ENCODE data around the gene SPATS2.
"Not testable (repeated sequence)": the region's sequence is repeated elsewhere in the genome, so short reads cannot be mapped to it uniquely, and the experiment has no call there.

The SPATS2 gene

GRCh38 chr12:49367381-49368239, at the start of gene SPATS2:
TSS of gene SPATS2 (plus strand) at chr12:49367462. CDS start at chr12:49461013, 93,551 bp downstream.
- DNase-seq: no peak

DNA sequence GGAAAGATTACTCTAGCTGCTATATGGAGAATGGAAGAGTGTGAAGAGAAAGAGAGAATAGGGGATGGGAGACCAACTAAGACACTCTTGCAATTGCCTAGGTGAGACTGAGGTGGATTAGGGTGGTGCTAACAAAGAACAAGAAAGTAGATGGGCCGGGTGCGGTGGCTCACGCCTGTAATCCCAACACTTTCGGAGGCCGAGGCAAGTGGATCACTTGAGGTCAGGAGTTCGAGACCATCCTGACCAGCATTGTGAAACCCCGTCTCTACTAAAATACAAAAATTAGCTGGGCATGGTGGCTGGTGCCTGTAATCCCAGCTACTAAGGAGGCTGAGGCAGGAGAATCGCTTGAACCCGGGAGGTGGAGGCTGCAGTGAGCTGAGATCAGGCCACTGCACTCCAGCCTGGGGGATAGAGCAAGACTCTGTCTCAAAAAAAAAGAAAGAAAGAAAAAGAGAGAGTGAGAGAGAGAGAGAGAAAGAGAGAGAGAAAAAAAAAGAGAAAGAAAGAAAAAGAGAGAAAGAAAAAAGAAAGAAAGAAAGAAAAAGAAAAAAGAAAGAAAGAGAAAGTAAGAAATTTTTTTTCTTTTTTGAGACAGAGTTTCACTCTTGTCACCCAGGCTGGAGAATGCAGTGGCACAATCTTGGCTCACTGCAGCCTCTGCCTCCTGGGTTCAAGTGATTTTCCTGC, 46.7 kb upstream of the SPATS2 start:
- DNase-seq: not testable (repeated sequence)

- no peak for DNase-seq
These were observed 44.9 kb upstream of the SPATS2 start for GRCh38 chr12:49322367-49322707.

GRCh38 chr12:49322708-49323523, 44.3 kb upstream of the SPATS2 start, which contains the start of gene TROAP:
TSS of gene TROAP (plus strand) at chr12:49323255. CDS start at chr12:49323609, 354 bp downstream.
- peak; percentile 93 for DNase-seq

DNA sequence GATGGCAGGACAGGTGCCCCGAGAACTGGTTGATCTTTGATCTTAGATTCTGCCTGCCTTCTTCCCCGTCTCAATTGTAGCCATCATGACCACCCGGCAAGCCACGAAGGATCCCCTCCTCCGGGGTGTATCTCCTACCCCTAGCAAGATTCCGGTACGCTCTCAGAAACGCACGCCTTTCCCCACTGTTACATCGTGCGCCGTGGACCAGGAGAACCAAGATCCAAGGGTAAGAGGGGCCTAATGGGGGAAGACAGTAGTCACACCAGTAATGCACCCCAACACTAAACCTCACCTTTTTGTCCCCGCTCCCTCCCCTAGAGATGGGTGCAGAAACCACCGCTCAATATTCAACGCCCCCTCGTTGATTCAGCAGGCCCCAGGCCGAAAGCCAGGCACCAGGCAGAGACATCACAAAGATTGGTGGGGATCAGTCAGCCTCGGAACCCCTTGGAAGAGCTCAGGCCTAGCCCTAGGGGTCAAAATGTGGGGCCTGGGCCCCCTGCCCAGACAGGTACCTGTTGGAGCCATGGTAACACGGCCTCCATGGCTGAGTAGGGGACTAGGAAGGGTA, 43.7 kb upstream of the SPATS2 start:
- DNase-seq: no peak

DNA sequence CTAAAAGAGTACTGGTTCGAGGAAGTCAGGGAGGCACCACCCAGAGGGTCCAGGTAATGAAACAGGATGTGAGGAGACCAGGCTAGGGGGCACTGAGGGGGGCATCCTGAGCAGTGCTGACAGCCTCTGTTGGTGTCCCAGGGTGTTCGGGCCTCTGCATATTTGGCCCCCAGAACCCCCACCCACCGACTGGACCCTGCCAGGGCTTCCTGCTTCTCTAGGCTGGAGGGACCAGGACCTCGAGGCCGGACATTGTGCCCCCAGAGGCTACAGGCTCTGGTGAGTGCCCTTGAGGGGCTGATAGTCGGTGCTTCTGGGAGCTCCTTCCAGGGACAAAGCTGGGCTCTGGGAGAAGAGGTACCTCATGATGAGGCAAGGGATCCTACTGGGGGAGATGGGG, 41.7 kb upstream of the SPATS2 start:
- DNase-seq: no peak

DNA sequence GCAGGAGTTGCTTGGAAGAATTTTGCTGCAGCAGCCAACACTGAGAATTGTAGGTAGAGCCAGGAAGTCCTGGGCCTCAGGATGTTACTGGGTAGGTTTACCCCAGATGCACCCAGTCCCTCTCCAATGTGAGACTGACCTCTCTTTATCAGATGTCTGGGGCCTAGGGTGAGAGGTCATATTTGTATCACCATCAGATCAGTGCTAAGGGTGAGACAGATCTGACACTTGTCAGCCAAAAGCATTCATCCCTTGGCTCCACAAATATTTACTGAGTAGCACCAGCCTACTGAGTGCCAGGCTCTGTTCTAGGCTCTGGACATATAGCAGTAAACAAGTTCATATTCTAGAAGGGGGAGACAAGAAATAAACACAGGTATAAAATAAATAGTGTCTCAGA, 39.9 kb upstream of the SPATS2 start:
- no peak for DNase-seq

GRCh38 chr12:49327887-49328286, 39.4 kb upstream of the SPATS2 start:
- no peak for DNase-seq

DNA sequence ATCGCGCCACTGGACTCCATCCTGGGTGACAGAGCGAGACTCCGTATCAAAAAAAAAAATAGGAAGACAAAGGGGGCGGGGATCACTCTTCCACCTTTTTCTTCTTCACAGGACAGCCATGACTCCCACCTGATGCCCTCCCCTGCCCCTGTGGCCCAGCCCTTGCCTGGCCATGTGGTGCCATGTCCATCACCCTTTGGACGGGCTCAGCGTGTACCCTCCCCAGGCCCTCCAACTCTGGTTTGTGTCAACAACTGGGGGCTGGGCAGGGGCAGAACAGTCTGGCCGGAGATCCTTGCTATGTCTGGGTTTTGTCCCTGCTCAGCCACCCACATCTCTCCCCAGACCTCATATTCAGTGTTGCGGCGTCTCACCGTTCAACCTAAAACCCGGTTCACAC, 38.4 kb upstream of the SPATS2 start:
- no peak for DNase-seq

DNA sequence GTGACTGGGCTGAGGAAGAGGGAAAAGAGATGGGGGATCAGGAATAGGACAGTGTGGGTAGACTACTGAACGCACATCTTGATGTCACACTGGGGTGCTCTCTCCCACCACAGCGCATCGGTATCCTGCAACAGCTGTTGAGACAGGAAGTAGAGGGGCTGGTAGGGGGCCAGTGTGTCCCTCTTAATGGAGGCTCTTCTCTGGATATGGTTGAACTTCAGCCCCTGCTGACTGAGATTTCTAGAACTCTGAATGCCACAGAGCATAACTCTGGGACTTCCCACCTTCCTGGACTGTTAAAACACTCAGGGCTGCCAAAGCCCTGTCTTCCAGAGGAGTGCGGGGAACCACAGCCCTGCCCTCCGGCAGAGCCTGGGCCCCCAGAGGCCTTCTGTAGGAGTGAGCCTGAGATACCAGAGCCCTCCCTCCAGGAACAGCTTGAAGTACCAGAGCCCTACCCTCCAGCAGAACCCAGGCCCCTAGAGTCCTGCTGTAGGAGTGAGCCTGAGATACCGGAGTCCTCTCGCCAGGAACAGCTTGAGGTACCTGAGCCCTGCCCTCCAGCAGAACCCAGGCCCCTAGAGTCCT, 37.1 kb upstream of the SPATS2 start:
- no peak for DNase-seq

DNA sequence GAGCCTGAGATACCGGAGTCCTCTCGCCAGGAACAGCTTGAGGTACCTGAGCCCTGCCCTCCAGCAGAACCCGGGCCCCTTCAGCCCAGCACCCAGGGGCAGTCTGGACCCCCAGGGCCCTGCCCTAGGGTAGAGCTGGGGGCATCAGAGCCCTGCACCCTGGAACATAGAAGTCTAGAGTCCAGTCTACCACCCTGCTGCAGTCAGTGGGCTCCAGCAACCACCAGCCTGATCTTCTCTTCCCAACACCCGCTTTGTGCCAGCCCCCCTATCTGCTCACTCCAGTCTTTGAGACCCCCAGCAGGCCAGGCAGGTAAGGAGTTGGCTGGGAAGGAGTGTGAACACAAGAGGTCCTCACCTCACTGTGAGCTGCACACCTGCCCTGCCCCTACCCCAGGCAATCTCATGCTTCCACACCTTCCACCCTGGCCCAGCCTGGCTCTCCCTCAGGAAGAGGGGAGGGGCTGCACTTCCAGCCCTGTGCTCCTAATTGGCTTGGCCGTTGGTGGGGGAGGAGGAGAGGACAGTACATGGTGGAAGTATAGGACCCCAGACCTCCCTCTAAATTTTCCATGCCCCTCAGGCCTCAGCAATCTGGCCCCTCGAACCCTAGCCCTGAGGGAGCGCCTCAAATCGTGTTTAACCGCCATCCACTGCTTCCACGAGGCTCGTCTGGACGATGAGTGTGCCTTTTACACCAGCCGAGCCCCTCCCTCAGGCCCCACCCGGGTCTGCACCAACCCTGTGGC, 36.5 kb upstream of the SPATS2 start:
- no peak for DNase-seq

DNA sequence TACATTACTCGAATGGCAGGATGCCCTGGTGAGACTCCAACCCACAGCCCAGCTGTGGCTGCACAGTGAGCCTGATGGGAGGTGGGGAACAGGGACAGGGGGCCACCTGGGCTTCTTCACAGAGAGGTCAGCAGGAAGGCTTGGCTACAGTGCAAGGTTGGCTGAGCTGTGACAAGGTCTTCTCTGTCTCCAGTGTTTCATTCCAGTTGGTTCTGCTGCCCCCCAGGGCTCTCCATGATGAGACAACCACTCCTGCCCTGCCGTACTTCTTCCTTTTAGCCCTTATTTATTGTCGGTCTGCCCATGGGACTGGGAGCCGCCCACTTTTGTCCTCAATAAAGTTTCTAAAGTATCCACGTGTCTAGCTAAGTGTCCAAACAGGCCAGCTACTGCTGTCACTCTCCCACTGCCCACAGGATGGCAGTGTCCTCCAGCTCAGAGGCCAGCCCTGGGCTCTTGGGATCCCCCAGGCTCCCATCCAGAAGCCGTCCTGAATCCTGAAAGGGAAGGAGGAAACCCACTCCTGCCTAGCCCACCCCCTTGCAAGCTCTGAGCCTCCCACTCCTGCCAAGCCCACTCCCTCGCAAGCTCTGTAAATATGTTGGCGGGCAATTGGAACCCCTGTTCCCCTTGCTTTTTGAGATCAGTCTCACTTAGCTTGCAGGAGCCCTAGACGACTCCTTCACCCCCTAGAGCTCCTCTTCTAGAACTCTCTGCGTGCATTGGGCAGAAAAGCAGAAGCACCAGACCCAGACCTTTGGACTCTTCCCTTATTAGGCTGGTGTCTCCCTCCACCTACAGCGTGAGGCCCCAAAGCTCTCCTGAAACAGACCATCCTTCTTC, 35.7 kb upstream of the SPATS2 start:
- DNase-seq: no peak

DNA sequence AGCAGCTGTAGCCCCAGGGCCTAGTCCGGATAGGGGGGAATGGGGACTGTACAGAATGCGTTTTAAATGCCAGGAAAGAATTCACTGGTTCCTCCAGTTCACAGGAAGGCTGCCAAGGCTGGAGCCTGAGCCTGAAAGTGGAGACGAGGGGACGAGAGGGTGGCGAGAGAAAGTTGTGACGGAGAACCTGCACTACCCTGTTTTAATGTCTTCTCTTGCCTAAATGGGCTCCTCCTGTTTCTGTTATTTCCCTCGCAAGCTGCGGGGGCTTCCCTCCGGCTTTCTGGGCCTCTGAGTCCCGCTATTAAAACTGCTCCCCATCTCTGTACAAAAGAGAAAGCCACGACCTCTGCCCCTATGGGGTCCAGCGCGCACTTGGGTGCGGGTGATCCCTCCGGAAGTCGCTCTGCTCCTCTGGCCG, 34.8 kb upstream of the SPATS2 start:
- no peak for DNase-seq

DNA sequence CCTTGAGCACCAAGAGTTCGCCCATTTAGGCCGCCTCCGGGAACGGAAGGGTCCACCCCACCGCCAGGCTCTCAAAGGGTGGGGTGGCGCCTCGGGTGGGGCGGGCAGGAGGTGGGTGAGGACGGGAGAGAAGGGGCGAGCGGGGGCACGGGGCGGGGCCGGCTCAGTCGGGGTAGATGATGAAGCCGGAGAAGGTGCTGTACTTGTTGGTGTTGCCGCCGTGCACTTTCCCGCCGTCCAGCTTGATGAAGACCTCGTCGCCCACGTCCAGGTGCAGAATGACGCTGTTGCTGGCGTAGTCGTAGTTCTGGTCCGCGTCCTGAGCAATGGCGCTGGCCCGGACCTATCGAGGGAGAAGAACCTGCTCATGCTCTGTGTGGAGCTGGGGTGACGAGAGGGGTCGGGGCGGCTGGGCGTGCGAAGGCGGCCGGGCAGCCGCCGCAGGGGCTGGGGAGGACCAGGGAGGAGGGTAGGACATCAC, 34.3 kb upstream of the SPATS2 start:
- DNase-seq: no peak

DNA sequence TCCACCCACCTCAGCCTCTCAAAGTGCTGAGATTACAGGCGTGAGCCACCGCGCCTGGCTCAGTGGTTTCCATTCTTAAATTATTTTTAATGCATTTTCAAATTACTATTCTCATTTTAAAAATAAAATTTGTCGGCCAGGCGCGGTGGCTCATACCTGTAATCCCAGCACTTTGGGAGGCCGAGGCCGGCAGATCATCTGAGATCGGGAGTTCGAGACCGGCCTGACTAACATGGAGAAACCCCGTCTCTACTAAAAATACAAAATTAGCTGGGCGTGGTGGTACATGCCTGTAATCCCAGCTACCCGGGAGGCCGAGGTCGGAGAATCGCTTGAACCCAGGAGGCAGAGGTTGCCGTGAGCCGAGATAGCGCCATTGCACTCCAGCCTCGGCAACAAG, 33.5 kb upstream of the SPATS2 start:
- not testable (repeated sequence) for DNase-seq

- no peak for DNase-seq
These were observed 33.0 kb upstream of the SPATS2 start for GRCh38 chr12:49334226-49334625.

DNA sequence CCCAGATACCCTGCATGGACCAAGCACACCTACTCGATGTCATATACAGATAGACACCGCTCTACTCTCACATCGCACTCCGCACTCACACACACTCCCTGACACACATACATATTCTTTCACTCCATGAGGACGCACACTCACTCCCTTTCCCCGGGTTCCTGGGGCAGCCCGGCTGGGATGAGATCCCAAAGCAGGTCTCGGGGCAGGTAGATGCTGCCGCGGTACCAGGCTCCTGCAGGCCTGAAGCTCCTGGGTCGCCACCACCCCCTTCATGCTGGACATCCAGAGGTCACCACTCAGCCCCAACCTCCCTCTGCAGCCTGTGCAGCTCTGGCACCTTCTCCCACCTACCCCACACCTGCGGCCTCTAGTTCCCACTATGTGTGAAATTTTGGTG, 32.6 kb upstream of the SPATS2 start:
- no peak for DNase-seq

- DNase-seq: no peak
These were observed 31.9 kb upstream of the SPATS2 start for GRCh38 chr12:49335118-49335954.

- DNase-seq: no peak
These were observed 31.2 kb upstream of the SPATS2 start for GRCh38 chr12:49335955-49336644.

All from SIG-M5 (cell line).